ENCODE measurements around the gene PHLDB1.

DNA sequence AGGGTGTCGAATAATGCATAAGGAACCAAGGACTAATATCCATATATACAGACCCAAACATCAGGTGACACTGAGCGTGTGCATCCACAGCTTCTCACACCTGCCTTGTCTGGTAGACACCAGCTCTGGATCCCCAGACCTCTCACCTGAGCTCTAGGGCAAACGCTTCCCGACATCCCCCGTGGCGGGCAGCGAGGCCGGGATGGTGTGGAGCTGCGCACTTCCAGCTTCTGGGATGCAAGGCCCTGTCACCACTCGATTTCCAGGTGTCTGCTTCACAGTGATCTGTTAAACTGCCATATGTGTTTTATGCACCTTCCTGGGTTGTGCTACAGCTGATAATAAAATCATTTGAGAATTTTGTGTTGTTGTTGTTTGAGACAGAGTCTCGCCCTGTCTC lies 87.4 kb downstream of the PHLDB1 start:
- TF ChIP-seq, protein P1, sequence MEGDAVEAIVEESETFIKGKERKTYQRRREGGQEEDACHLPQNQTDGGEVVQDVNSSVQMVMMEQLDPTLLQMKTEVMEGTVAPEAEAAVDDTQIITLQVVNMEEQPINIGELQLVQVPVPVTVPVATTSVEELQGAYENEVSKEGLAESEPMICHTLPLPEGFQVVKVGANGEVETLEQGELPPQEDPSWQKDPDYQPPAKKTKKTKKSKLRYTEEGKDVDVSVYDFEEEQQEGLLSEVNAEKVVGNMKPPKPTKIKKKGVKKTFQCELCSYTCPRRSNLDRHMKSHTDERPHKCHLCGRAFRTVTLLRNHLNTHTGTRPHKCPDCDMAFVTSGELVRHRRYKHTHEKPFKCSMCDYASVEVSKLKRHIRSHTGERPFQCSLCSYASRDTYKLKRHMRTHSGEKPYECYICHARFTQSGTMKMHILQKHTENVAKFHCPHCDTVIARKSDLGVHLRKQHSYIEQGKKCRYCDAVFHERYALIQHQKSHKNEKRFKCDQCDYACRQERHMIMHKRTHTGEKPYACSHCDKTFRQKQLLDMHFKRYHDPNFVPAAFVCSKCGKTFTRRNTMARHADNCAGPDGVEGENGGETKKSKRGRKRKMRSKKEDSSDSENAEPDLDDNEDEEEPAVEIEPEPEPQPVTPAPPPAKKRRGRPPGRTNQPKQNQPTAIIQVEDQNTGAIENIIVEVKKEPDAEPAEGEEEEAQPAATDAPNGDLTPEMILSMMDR (IDR thresholded peaks at IDR 0.05; ENCODE audit: low read length): no peak
- no peak for TF ChIP-seq EZH2 (IDR thresholded peaks at IDR 0.05; ENCODE audit: borderline replicate concordance, low read length)

Measured in OCI-LY1 (cell line).